HepG2 (cell line): ENCODE results near the gene GPS1. TPM values are rescaled to one million over a fixed set of nuclear protein-coding genes. Genes with fewer than 3 reads are reported as not detected.
A peak's percentile ranks its signal among the peaks of the same experiment; 100 is the strongest.

Experiments
- AGO1 ChIP-seq: fragments of 200-400 bp; formaldehyde crosslinking; IDR thresholded peaks from 2 replicates; pipeline ENCODE4 v1.6.1; 2017; ENCODE audit warnings: mild to moderate bottlenecking, low read depth, low read length, moderate library complexity; ENCODE audit not compliant: poor library complexity, severe bottlenecking
- ATAD3A ChIP-seq: sonication (generic); formaldehyde crosslinking; IDR thresholded peaks from 2 replicates; pipeline ENCODE4 v1.4.0; 2020; ENCODE audit warnings: missing genetic modification reagents
- ESRRA ChIP-seq: sonication (generic); formaldehyde crosslinking; IDR thresholded peaks from 2 replicates; pipeline ENCODE4 v1.5.1; 2020; ENCODE audit warnings: mild to moderate bottlenecking, low read depth, missing genetic modification reagents
- GATAD1 ChIP-seq: IDR thresholded peaks from 2 replicates; pipeline ENCODE4 v1.6.1; 2016; ENCODE audit warnings: missing genetic modification reagents, missing compliant biosample characterization
- MBD4 ChIP-seq: IDR thresholded peaks from 2 replicates; pipeline ENCODE4 v1.6.1; 2012; ENCODE audit warnings: low read length, inconsistent platforms, borderline replicate concordance
- MYC ChIP-seq: sonication (generic); formaldehyde crosslinking; IDR thresholded peaks from 2 replicates; pipeline ENCODE4 v1.9.0; 2021; ENCODE audit warnings: missing genetic modification reagents, borderline replicate concordance
- NPAS2 ChIP-seq: sonication (generic); formaldehyde crosslinking; IDR thresholded peaks from 2 replicates; pipeline ENCODE4 v1.8.0; 2022; ENCODE audit warnings: mild to moderate bottlenecking, missing genetic modification reagents, borderline replicate concordance
- RARA ChIP-seq: IDR thresholded peaks from 2 replicates; pipeline ENCODE4 v1.6.1; 2016; ENCODE audit warnings: missing genetic modification reagents, missing compliant biosample characterization
- SKI ChIP-seq: fragments of 450-650 bp; IDR thresholded peaks from one replicate; pipeline ENCODE4 v1.6.1; 2018; ENCODE audit warnings: mild to moderate bottlenecking; ENCODE audit not compliant: partially characterized antibody
- SMARCC2 ChIP-seq: fragments of 450-650 bp; IDR thresholded peaks from 2 replicates; pipeline ENCODE4 v1.6.1; 2017; ENCODE audit warnings: antibody characterized with exemption, mild to moderate bottlenecking
- TEAD2 ChIP-seq: sonication (generic); formaldehyde crosslinking; IDR thresholded peaks from 2 replicates; pipeline ENCODE4 v1.9.0; 2021; ENCODE audit warnings: missing genetic modification reagents
- TFDP1 ChIP-seq: IDR thresholded peaks from 2 replicates; pipeline ENCODE4 v1.6.1; 2016; ENCODE audit warnings: missing compliant biosample characterization, missing genetic modification reagents, borderline replicate concordance
- TRAFD1 ChIP-seq: sonication (generic); formaldehyde crosslinking; IDR thresholded peaks from 2 replicates; pipeline ENCODE4 v1.5.1; 2020; ENCODE audit warnings: missing genetic modification reagents, mild to moderate bottlenecking, borderline replicate concordance
- ZNF124 ChIP-seq: sonication (generic); formaldehyde crosslinking; IDR thresholded peaks from 2 replicates; pipeline ENCODE4 v1.4.0; 2020; ENCODE audit warnings: missing genetic modification reagents
- ZNF136 ChIP-seq: sonication (generic); formaldehyde crosslinking; IDR thresholded peaks from 2 replicates; pipeline ENCODE4 v1.8.1; 2022; ENCODE audit warnings: low read depth, mild to moderate bottlenecking, moderate library complexity, missing genetic modification reagents
- ZNF552 ChIP-seq: sonication (generic); formaldehyde crosslinking; IDR thresholded peaks from 2 replicates; pipeline ENCODE4 v1.9.0; 2022; ENCODE audit warnings: missing genetic modification reagents, mild to moderate bottlenecking, borderline replicate concordance
- ZNF569 ChIP-seq: sonication (generic); formaldehyde crosslinking; IDR thresholded peaks from 2 replicates; pipeline ENCODE4 v1.5.0; 2020; ENCODE audit warnings: mild to moderate bottlenecking, missing genetic modification reagents, moderate library complexity, borderline replicate concordance
- ZNF570 ChIP-seq: sonication (generic); formaldehyde crosslinking; IDR thresholded peaks from 2 replicates; pipeline ENCODE4 v1.4.0; 2020; ENCODE audit warnings: mild to moderate bottlenecking, missing genetic modification reagents, borderline replicate concordance
- ZNF644 ChIP-seq: IDR thresholded peaks from 2 replicates; pipeline ENCODE4 v1.6.1; 2016; ENCODE audit warnings: low read depth
- polyA plus RNA-seq, 8 experiments: library from polyadenylated mRNA; depleted of rRNA in 3 of 8; stranded (reverse) in 7 of 8; unstranded in 1 of 8; fragments of >200 nt; fragmentation: Illumina TruSeq in 4 of 8; extraction: Trizol in 4 of 8; gene quantifications; 2 replicates each; pipeline versions ENCODE4 v1.2.1 to v1.2.3, GENCODE V29; 2011 to 2016; ENCODE audit warnings: low read depth in 4 of 8, missing spikeins in 1 of 8, mixed read lengths in 1 of 8; ENCODE audit not compliant: insufficient read depth in 1 of 8
- total RNA-seq, 5 experiments: library from RNA; depleted of rRNA; stranded (reverse); fragments of >200 nt; fragmentation: Illumina TruSeq; extraction: Trizol; gene quantifications; 2 replicates each; pipeline ENCODE4 v1.2.3, GENCODE V29; 2016; ENCODE audit warnings: low read depth in 1 of 5
- TF ChIP-seq, protein P1 (sequence below): sonication (generic); formaldehyde crosslinking; IDR thresholded peaks from 2 replicates; pipeline ENCODE4 v1.4.0; 2020; ENCODE audit warnings: missing genetic modification reagents, borderline replicate concordance
- TF ChIP-seq, protein P2 (sequence below): sonication (generic); formaldehyde crosslinking; IDR thresholded peaks from 2 replicates; pipeline ENCODE4 v1.5.0; 2020; ENCODE audit warnings: missing genetic modification reagents

The GPS1 gene
- total and polyA plus RNA-seq, 2 of the 13 experiments (the other 11 are each of a cell fraction or from before 2014, with no cell fraction given) = 124 to 128 TPM

DNA sequence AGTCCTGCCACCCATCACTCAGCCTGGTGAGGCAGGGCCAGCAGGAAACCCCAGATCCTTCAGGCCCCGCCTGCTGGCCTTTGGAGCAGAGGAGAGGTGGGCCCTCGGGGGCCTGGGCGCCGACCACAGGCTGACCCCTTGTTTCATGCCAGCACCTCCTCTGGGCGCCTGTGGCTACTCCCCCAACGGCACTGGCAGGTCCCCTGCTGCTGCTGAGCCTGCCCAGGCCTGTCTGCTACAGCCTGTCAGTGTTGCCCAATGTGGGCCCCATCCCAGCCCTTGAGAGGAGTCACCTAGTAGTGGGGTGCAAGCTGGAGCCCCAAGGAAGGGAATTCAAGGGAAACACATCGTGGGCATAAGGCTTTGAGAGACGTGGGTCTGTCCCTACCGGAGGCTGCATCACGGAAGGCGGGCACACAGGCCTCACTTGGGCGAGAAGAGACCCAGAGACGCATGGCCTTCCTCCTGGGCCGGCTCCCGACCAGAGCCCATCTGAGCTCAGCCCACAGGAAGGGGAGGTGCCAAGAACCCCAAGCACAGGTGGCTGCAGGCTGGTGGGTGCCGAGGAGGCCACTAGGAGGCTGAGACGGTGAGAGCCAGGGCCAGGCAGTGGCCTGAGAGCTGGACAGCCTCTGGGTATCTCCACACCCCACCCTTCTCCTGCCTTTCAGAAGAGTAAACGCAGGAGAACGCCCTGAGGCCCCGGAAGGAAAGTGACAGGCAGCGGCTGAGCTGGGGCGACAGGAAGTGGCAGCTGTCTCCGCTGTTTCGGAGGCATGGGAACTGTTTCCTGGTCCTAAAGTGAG lies 54.4 kb downstream of the GPS1 start (continued):
- TF ChIP-seq, protein P1, sequence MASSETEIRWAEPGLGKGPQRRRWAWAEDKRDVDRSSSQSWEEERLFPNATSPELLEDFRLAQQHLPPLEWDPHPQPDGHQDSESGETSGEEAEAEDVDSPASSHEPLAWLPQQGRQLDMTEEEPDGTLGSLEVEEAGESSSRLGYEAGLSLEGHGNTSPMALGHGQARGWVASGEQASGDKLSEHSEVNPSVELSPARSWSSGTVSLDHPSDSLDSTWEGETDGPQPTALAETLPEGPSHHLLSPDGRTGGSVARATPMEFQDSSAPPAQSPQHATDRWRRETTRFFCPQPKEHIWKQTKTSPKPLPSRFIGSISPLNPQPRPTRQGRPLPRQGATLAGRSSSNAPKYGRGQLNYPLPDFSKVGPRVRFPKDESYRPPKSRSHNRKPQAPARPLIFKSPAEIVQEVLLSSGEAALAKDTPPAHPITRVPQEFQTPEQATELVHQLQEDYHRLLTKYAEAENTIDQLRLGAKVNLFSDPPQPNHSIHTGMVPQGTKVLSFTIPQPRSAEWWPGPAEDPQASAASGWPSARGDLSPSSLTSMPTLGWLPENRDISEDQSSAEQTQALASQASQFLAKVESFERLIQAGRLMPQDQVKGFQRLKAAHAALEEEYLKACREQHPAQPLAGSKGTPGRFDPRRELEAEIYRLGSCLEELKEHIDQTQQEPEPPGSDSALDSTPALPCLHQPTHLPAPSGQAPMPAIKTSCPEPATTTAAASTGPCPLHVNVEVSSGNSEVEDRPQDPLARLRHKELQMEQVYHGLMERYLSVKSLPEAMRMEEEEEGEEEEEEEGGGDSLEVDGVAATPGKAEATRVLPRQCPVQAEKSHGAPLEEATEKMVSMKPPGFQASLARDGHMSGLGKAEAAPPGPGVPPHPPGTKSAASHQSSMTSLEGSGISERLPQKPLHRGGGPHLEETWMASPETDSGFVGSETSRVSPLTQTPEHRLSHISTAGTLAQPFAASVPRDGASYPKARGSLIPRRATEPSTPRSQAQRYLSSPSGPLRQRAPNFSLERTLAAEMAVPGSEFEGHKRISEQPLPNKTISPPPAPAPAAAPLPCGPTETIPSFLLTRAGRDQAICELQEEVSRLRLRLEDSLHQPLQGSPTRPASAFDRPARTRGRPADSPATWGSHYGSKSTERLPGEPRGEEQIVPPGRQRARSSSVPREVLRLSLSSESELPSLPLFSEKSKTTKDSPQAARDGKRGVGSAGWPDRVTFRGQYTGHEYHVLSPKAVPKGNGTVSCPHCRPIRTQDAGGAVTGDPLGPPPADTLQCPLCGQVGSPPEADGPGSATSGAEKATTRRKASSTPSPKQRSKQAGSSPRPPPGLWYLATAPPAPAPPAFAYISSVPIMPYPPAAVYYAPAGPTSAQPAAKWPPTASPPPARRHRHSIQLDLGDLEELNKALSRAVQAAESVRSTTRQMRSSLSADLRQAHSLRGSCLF (CRISPR knock-in tag) = no peak; the same call in 1 of the 2 replicates
- peak; percentile 78 for TF ChIP-seq TFDP1 (CRISPR knock-in tag)
- no peak; the same call in 1 of the 2 replicates for TF ChIP-seq ATAD3A (CRISPR knock-in tag)
- TF ChIP-seq MYC (CRISPR knock-in tag) = peak; percentile 96
- TF ChIP-seq ZNF136 (CRISPR knock-in tag) = peak; percentile 82; the same call in 1 of the 2 replicates
- TF ChIP-seq SMARCC2 = no peak
- no peak for TF ChIP-seq TEAD2 (CRISPR knock-in tag)
- no peak for TF ChIP-seq ZNF569 (CRISPR knock-in tag)
- peak; percentile 73 for TF ChIP-seq GATAD1
- no peak for TF ChIP-seq MBD4
- peak; percentile 63 for TF ChIP-seq ESRRA (CRISPR knock-in tag)
- peak; percentile 75 for TF ChIP-seq ZNF552 (CRISPR knock-in tag)
- 0 out of 2 replicates have a peak, but pooled peaks have one; percentile 80 for TF ChIP-seq ZNF124 (CRISPR knock-in tag)
- no peak for TF ChIP-seq ZNF644 (CRISPR knock-in tag)
- no peak for TF ChIP-seq NPAS2 (CRISPR knock-in tag)
- peak; percentile 61 for TF ChIP-seq SKI
- no peak for TF ChIP-seq TRAFD1 (CRISPR knock-in tag)
- peak; percentile 81 for TF ChIP-seq AGO1
- TF ChIP-seq ZNF570 = no peak
- TF ChIP-seq, protein P2, sequence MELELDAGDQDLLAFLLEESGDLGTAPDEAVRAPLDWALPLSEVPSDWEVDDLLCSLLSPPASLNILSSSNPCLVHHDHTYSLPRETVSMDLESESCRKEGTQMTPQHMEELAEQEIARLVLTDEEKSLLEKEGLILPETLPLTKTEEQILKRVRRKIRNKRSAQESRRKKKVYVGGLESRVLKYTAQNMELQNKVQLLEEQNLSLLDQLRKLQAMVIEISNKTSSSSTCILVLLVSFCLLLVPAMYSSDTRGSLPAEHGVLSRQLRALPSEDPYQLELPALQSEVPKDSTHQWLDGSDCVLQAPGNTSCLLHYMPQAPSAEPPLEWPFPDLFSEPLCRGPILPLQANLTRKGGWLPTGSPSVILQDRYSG (CRISPR knock-in tag) = peak; percentile 82; the same call in 1 of the 2 replicates
- peak; percentile 49; the same call in 1 of the 2 replicates for TF ChIP-seq RARA
